Astrocyte (in vitro differentiated cells and primary cell): ENCODE measurements around the gene CDH13.

Experiments used
- EZH2 ChIP-seq: IDR thresholded peaks from 2 replicates; pipeline ENCODE4 v1.6.1; 2012; ENCODE audit warnings: mild to moderate bottlenecking, low read length, inconsistent platforms; ENCODE audit not compliant: insufficient read depth
- TF ChIP-seq, protein P1 (sequence below): IDR thresholded peaks from 2 replicates; pipeline ENCODE4 v1.5.1; 2011; ENCODE audit warnings: low read depth, mild to moderate bottlenecking, inconsistent platforms, low read length, moderate library complexity; ENCODE audit not compliant: insufficient read depth

DNA sequence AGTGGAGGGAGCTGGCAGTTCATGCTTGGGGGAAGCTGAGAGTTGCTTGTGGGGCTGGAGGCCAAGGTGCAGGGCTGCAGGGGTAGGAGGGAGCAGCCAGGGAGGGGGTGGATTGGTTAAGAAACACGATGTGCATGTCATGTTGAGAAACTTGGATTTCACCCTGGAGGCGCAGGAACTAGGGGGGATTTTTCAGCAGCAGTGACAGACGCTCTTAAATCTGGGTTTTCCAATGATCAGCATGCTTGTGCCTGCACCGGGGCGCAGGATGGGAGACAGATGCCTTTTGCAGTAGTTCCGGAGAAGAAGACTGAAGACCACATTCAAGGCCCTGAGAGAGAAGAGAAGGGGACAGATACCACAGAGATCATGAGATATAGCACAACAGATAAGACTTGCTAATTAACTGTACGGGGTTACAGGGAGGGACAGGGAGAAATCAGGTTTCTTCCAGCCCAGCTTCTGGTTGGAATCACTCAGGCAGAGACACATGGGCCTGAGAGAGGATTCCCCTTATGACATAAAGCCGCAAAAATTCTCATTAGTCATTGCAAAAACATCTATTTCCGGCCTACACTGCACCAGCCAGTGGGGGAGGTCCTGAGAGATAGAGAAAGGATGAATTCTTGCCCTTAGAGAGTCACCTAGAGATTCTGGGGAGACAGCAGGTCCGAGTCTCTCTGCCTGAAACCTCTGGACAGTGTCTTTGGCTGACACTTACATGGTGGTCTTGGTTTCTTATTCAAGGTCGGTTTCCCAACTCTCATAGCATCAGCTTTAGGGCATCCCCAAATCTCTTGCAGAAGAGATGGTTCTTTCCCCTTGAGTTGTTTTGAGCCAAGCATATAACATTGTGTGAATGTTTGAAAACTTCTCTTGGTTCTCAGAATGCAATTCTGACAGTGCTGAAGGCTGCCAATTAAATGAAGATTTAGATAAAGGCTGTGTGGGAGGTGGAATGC lies 27.1 kb downstream of the CDH13 start:
- TF ChIP-seq, protein P1, sequence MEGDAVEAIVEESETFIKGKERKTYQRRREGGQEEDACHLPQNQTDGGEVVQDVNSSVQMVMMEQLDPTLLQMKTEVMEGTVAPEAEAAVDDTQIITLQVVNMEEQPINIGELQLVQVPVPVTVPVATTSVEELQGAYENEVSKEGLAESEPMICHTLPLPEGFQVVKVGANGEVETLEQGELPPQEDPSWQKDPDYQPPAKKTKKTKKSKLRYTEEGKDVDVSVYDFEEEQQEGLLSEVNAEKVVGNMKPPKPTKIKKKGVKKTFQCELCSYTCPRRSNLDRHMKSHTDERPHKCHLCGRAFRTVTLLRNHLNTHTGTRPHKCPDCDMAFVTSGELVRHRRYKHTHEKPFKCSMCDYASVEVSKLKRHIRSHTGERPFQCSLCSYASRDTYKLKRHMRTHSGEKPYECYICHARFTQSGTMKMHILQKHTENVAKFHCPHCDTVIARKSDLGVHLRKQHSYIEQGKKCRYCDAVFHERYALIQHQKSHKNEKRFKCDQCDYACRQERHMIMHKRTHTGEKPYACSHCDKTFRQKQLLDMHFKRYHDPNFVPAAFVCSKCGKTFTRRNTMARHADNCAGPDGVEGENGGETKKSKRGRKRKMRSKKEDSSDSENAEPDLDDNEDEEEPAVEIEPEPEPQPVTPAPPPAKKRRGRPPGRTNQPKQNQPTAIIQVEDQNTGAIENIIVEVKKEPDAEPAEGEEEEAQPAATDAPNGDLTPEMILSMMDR, result no peak
- no peak for TF ChIP-seq EZH2
